Stimulated activated CD8-positive, alpha-beta memory T cell treated with anti-CD3 and anti-CD28 coated beads, Interleukin-15, amount 100 ng/mL, for 1 hour (primary cell): ENCODE measurements around the gene MICAL2.

Source experiments
- DNase-seq: peaks from one replicate; pipeline ENCODE4 v3.0.0-alpha.2; 2020; ENCODE audit warnings: low read depth

The MICAL2 gene

GRCh38 chr11:12110201-12110713 is at the start of gene MICAL2:
MICAL2 (plus strand) TSS chr11:12110590; CDS start chr11:12162156, 51,566 bp downstream.
- DNase-seq: peak; percentile 62

GRCh38 chr11:12061851-12062560 is 48.4 kb upstream of the MICAL2 start:
- DNase-seq: no peak

- DNase-seq: no peak
Measured at GRCh38 chr11:12063251-12063650, 47.1 kb upstream of the MICAL2 start.

- DNase-seq: no peak
Measured at GRCh38 chr11:12064136-12064953, 46.0 kb upstream of the MICAL2 start.

GRCh38 chr11:12064954-12065280 is 45.5 kb upstream of the MICAL2 start:
- no peak for DNase-seq

- DNase-seq: no peak
Measured at GRCh38 chr11:12066056-12066798, 44.2 kb upstream of the MICAL2 start.

GRCh38 chr11:12066799-12067508 is 43.4 kb upstream of the MICAL2 start:
- DNase-seq: no peak

GRCh38 chr11:12067796-12068357 is 42.5 kb upstream of the MICAL2 start:
- DNase-seq: no peak

GRCh38 chr11:12069066-12069676 is 41.2 kb upstream of the MICAL2 start:
- no peak for DNase-seq

- no peak for DNase-seq
Measured at GRCh38 chr11:12070446-12071267, 39.7 kb upstream of the MICAL2 start.

GRCh38 chr11:12071574-12071973 is 38.8 kb upstream of the MICAL2 start:
- DNase-seq: no peak

GRCh38 chr11:12073436-12073835 is 37.0 kb upstream of the MICAL2 start:
- no peak for DNase-seq

GRCh38 chr11:12073886-12074285 is 36.5 kb upstream of the MICAL2 start:
- DNase-seq: no peak

- no peak for DNase-seq
Measured at GRCh38 chr11:12074529-12075195, 35.7 kb upstream of the MICAL2 start.

- no peak for DNase-seq
Measured at GRCh38 chr11:12075291-12075690, 35.1 kb upstream of the MICAL2 start.

GRCh38 chr11:12075822-12076821 is 34.3 kb upstream of the MICAL2 start:
- DNase-seq: no peak

- no peak for DNase-seq
Measured at GRCh38 chr11:12076840-12077534, 33.4 kb upstream of the MICAL2 start.
